T-cell (primary cell): ENCODE measurements around the gene KRTAP1-1. TPM values are rescaled to one million over a fixed set of nuclear protein-coding genes. Genes with fewer than 3 reads are reported as not detected.

ENCODE experiments used
- total RNA-seq, 35 experiments: library from RNA in 6 of 35; stranded (reverse) in 6 of 35; fragments of 120-200 nt in 1 of 35; gene quantifications; one replicate each; pipeline versions ENCODE4 v1.2.1 to v1.2.4 and lab custom pipeline; 2013 to 2026

The KRTAP1-1 gene
- total RNA-seq, 5 donors from 2014 or later (not counting 1 experiment from before 2014, with no cell fraction given), result not detected

Other genes with a start within 250 kb of the KRTAP1-1 start
- not detected for gene KRT28, start 241.5 kb downstream of the KRTAP1-1 start, total RNA-seq
- 10 to 100 TPM; 27.2 to 35.3 (median 31.4) TPM for gene KRT10, start 218.8 kb downstream of the KRTAP1-1 start, total RNA-seq
- under 1 TPM in 1 of 5 donors, not detected in 4; 0.10 TPM for gene KRT12, start 174.2 kb downstream of the KRTAP1-1 start, total RNA-seq
- gene KRT20, start 156.2 kb downstream of the KRTAP1-1 start, total RNA-seq, result under 1 TPM in 1 of 5 donors, not detected in 4; 0.47 TPM
- not detected for gene KRT23, start 103.8 kb downstream of the KRTAP1-1 start, total RNA-seq
- not detected for gene KRT39, start 74.5 kb downstream of the KRTAP1-1 start, total RNA-seq
- gene KRT40, start 57.1 kb downstream of the KRTAP1-1 start, total RNA-seq, result not detected
- not detected for gene KRTAP3-3, start 47.3 kb downstream of the KRTAP1-1 start, total RNA-seq
- gene KRTAP3-2, start 41.5 kb downstream of the KRTAP1-1 start, total RNA-seq, result not detected
- gene KRTAP3-1, start 32.3 kb downstream of the KRTAP1-1 start, total RNA-seq, result not detected
- not detected for gene KRTAP1-5, start 14.2 kb downstream of the KRTAP1-1 start, total RNA-seq
- not detected for gene KRTAP1-4, start 11.3 kb downstream of the KRTAP1-1 start, total RNA-seq
- not detected for gene KRTAP1-3, start 6.6 kb downstream of the KRTAP1-1 start, total RNA-seq
- not detected for gene KRTAP2-1, start 5.9 kb upstream of the KRTAP1-1 start, total RNA-seq
- not detected for gene KRTAP2-2, start 13.8 kb upstream of the KRTAP1-1 start, total RNA-seq
- not detected for gene KRTAP2-3, start 18.7 kb upstream of the KRTAP1-1 start, total RNA-seq
- gene KRTAP2-4, start 24.4 kb upstream of the KRTAP1-1 start, total RNA-seq, result not detected
- gene KRTAP4-7, start 42.7 kb upstream of the KRTAP1-1 start, total RNA-seq, result not detected
- not detected for gene KRTAP4-8, start 56.7 kb upstream of the KRTAP1-1 start, total RNA-seq
- not detected for gene KRTAP4-16, start 60.8 kb upstream of the KRTAP1-1 start, total RNA-seq
- gene KRTAP4-9, start 63.9 kb upstream of the KRTAP1-1 start, total RNA-seq, result not detected
- not detected for gene KRTAP4-11, start 76.9 kb upstream of the KRTAP1-1 start, total RNA-seq
- gene KRTAP4-12, start 82.7 kb upstream of the KRTAP1-1 start, total RNA-seq, result not detected
- gene KRTAP4-6, start 99.1 kb upstream of the KRTAP1-1 start, total RNA-seq, result not detected
- gene KRTAP4-5, start 108.4 kb upstream of the KRTAP1-1 start, total RNA-seq, result not detected
- gene KRTAP4-4, start 119.3 kb upstream of the KRTAP1-1 start, total RNA-seq, result not detected
- not detected for gene KRTAP4-3, start 126.8 kb upstream of the KRTAP1-1 start, total RNA-seq
- gene KRTAP4-2, start 136.8 kb upstream of the KRTAP1-1 start, total RNA-seq, result not detected
- not detected for gene KRTAP4-1, start 143.5 kb upstream of the KRTAP1-1 start, total RNA-seq
- not detected for gene KRTAP9-1, start 148.4 kb upstream of the KRTAP1-1 start, total RNA-seq
- gene KRTAP9-2, start 185.2 kb upstream of the KRTAP1-1 start, total RNA-seq, result not detected
- not detected for gene KRTAP9-3, start 191.0 kb upstream of the KRTAP1-1 start, total RNA-seq
- not detected for gene KRTAP9-8, start 196.5 kb upstream of the KRTAP1-1 start, total RNA-seq
- not detected for gene KRTAP9-4, start 208.2 kb upstream of the KRTAP1-1 start, total RNA-seq
- not detected for gene KRTAP9-9, start 213.9 kb upstream of the KRTAP1-1 start, total RNA-seq
- not detected for gene KRTAP9-6, start 223.9 kb upstream of the KRTAP1-1 start, total RNA-seq
- gene KRTAP9-7, start 234.2 kb upstream of the KRTAP1-1 start, total RNA-seq, result not detected